SK-N-SH treated with all-trans-retinoic acid at 6 μM for 48 hours (cell line): ENCODE measurements around the gene ZNF710.

ENCODE experiments used
- ATAC-seq: fragments of 200-7000 bp; cut with Tn5 transposase; 3 replicates; pipeline ENCODE4 v1.9.1; 2020; ENCODE audit warnings: mild to moderate bottlenecking, moderate library complexity
- ARNTL ChIP-seq: fragments of 450-650 bp; formaldehyde crosslinking; IDR thresholded peaks from 2 replicates; pipeline ENCODE4 v1.5.0; 2020; ENCODE audit warnings: low read depth, mild to moderate bottlenecking, moderate library complexity, borderline replicate concordance
- BACH2 ChIP-seq: fragments of 250-450 bp; sonication (Bioruptor Pico); IDR thresholded peaks from 2 replicates; pipeline ENCODE4 v1.9.0; 2021; ENCODE audit warnings: mild to moderate bottlenecking, borderline replicate concordance
- CREB5 ChIP-seq: fragments of 250-450 bp; sonication (Bioruptor Pico); IDR thresholded peaks from 2 replicates; pipeline ENCODE4 v1.5.1; 2020; ENCODE audit warnings: low read depth, mild to moderate bottlenecking, moderate library complexity
- CSDC2 ChIP-seq: fragments of 250-450 bp; sonication (Bioruptor Pico); IDR thresholded peaks from 2 replicates; pipeline ENCODE4 v1.5.0; 2020; ENCODE audit warnings: mild to moderate bottlenecking, moderate library complexity
- CSRNP3 ChIP-seq: fragments of 250-450 bp; sonication (Bioruptor Pico); IDR thresholded peaks from 2 replicates; pipeline ENCODE4 v1.5.1; 2021; ENCODE audit warnings: mild to moderate bottlenecking, moderate library complexity
- ESRRG ChIP-seq: fragments of 250-450 bp; sonication (Bioruptor Pico); IDR thresholded peaks from 2 replicates; pipeline ENCODE4 v1.6.1; 2021; ENCODE audit warnings: mild to moderate bottlenecking
- GLIS3 ChIP-seq: fragments of 250-450 bp; sonication (Bioruptor Pico); IDR thresholded peaks from 2 replicates; pipeline ENCODE4 v1.5.0; 2020; ENCODE audit warnings: mild to moderate bottlenecking, moderate library complexity
- ISL1 ChIP-seq: fragments of 250-450 bp; sonication (Bioruptor Pico); IDR thresholded peaks from 2 replicates; pipeline ENCODE4 v2.1.2; 2022; ENCODE audit warnings: mild to moderate bottlenecking, moderate library complexity
- OSR1 ChIP-seq: fragments of 250-450 bp; sonication (Bioruptor Pico); IDR thresholded peaks from 2 replicates; pipeline ENCODE4 v1.8.0; 2022; ENCODE audit warnings: moderate library complexity, mild to moderate bottlenecking, inconsistent platforms
- POU6F1 ChIP-seq: fragments of 250-450 bp; sonication (Bioruptor Pico); IDR thresholded peaks from 2 replicates; pipeline ENCODE4 v1.8.0; 2021; ENCODE audit warnings: low read depth, mild to moderate bottlenecking, moderate library complexity, borderline replicate concordance
- PPARA ChIP-seq: fragments of 250-450 bp; sonication (Bioruptor Pico); IDR thresholded peaks from 2 replicates; pipeline ENCODE4 v1.5.0; 2020; ENCODE audit warnings: mild to moderate bottlenecking, borderline replicate concordance
- SNAI2 ChIP-seq: fragments of 250-450 bp; sonication (Bioruptor Pico); IDR thresholded peaks from 2 replicates; pipeline ENCODE4 v1.5.0; 2020; ENCODE audit warnings: mild to moderate bottlenecking, moderate library complexity
- TCF4 ChIP-seq: fragments of 250-450 bp; sonication (Bioruptor Pico); IDR thresholded peaks from 2 replicates; pipeline ENCODE4 v1.8.0; 2021; ENCODE audit warnings: mild to moderate bottlenecking, moderate library complexity, borderline replicate concordance
- TOX ChIP-seq: fragments of 250-450 bp; sonication (Bioruptor Pico); IDR thresholded peaks from 2 replicates; pipeline ENCODE4 v1.8.0; 2021; ENCODE audit warnings: mild to moderate bottlenecking, moderate library complexity, borderline replicate concordance
- TSHZ2 ChIP-seq: fragments of 250-450 bp; sonication (Bioruptor Pico); IDR thresholded peaks from 2 replicates; pipeline ENCODE4 v1.5.0; 2020; ENCODE audit warnings: mild to moderate bottlenecking, moderate library complexity
- ZC3H10 ChIP-seq: fragments of 250-450 bp; sonication (Bioruptor Pico); IDR thresholded peaks from 2 replicates; pipeline ENCODE4 v1.5.1; 2021; ENCODE audit warnings: mild to moderate bottlenecking, moderate library complexity
- ZFP3 ChIP-seq: fragments of 250-450 bp; sonication (Bioruptor Pico); IDR thresholded peaks from 2 replicates; pipeline ENCODE4 v1.5.0; 2020; ENCODE audit warnings: mild to moderate bottlenecking, moderate library complexity
- ZFP30 ChIP-seq: fragments of 450-650 bp; formaldehyde crosslinking; IDR thresholded peaks from 2 replicates; pipeline ENCODE4 v1.5.0; 2022; ENCODE audit warnings: mild to moderate bottlenecking, moderate library complexity
- ZNF565 ChIP-seq: fragments of 450-650 bp; formaldehyde crosslinking; conservative IDR thresholded peaks from 2 replicates; pipeline ENCODE4 v1.5.0; 2020; ENCODE audit warnings: low read depth, mild to moderate bottlenecking, moderate library complexity
- ZNF70 ChIP-seq: fragments of 450-650 bp; formaldehyde crosslinking; IDR thresholded peaks from 2 replicates; pipeline ENCODE4 v1.5.0; 2020; ENCODE audit warnings: mild to moderate bottlenecking, moderate library complexity
- ZNF8 ChIP-seq: fragments of 450-650 bp; formaldehyde crosslinking; IDR thresholded peaks from 2 replicates; pipeline ENCODE4 v1.5.0; 2020; ENCODE audit warnings: mild to moderate bottlenecking, moderate library complexity

Gene ZNF710

GRCh38 chr15:90090226-90090848 is 89.2 kb downstream of the ZNF710 start:
- no peak for ATAC-seq
- TF ChIP-seq TOX (no peak), CSDC2 (CRISPR knock-in tag) (no peak), PPARA (no peak), OSR1 (CRISPR knock-in tag) (no peak), SNAI2 (CRISPR knock-in tag) (no peak), ARNTL (CRISPR knock-in tag) (no peak), CSRNP3 (CRISPR knock-in tag) (no peak), GLIS3 (CRISPR knock-in tag) (no peak), ZFP30 (CRISPR knock-in tag) (no peak), TSHZ2 (CRISPR knock-in tag) (no peak), ZNF565 (CRISPR knock-in tag) (no peak), POU6F1 (CRISPR knock-in tag) (no peak), CREB5 (no peak), TCF4 (no peak), ZC3H10 (CRISPR knock-in tag) (no peak), ESRRG (CRISPR knock-in tag) (no peak), ISL1 (no peak), ZNF8 (CRISPR knock-in tag) (no peak), ZNF70 (CRISPR knock-in tag) (no peak), BACH2 (CRISPR knock-in tag) (no peak)

GRCh38 chr15:90091156-90091931 is 90.2 kb downstream of the ZNF710 start:
- no peak for ATAC-seq
- TF ChIP-seq TOX (no peak), CSDC2 (CRISPR knock-in tag) (no peak), PPARA (no peak), ZFP3 (CRISPR knock-in tag) (no peak), TSHZ2 (CRISPR knock-in tag) (no peak), GLIS3 (CRISPR knock-in tag) (no peak), OSR1 (CRISPR knock-in tag) (no peak), BACH2 (CRISPR knock-in tag) (no peak), SNAI2 (CRISPR knock-in tag) (no peak), ZC3H10 (CRISPR knock-in tag) (no peak), TCF4 (no peak), ARNTL (CRISPR knock-in tag) (no peak), CSRNP3 (CRISPR knock-in tag) (no peak), POU6F1 (CRISPR knock-in tag) (no peak)
